HCEC 1CT (cell line): ENCODE measurements around the gene PPHLN1.
A peak's percentile ranks its signal among the peaks of the same experiment; 100 is the strongest.

ENCODE experiments used
- DNase-seq: peaks from one replicate; pipeline ENCODE4 v3.0.0-alpha.2; 2017

Gene PPHLN1

GRCh38 chr12:42325653-42326474, at the start of gene PPHLN1, which contains the start of gene ZCRB1:
TSS of gene PPHLN1 (plus strand) at chr12:42326167. CDS start at chr12:42335903, 9,736 bp downstream.
TSS of gene ZCRB1 (minus strand) at chr12:42326094. CDS start at chr12:42324102, 1,992 bp downstream.
- DNase-seq: peak; percentile 69

GRCh38 chr12:42277396-42278127, 48.4 kb upstream of the PPHLN1 start:
- no peak for DNase-seq

- DNase-seq: no peak
These were observed 47.8 kb upstream of the PPHLN1 start for GRCh38 chr12:42278128-42278510.

- DNase-seq: no peak
These were observed 44.7 kb upstream of the PPHLN1 start for GRCh38 chr12:42281278-42281677.

GRCh38 chr12:42281844-42282243, 44.1 kb upstream of the PPHLN1 start:
- no peak for DNase-seq

- no peak for DNase-seq
These were observed 43.7 kb upstream of the PPHLN1 start for GRCh38 chr12:42282294-42282693.

GRCh38 chr12:42283739-42284138, 42.2 kb upstream of the PPHLN1 start:
- no peak for DNase-seq

- no peak for DNase-seq
These were observed 41.8 kb upstream of the PPHLN1 start for GRCh38 chr12:42284157-42284556.

GRCh38 chr12:42284876-42285275, 41.1 kb upstream of the PPHLN1 start:
- peak; percentile 28 for DNase-seq

GRCh38 chr12:42285431-42285830, 40.5 kb upstream of the PPHLN1 start:
- no peak for DNase-seq

- no peak for DNase-seq
These were observed 39.2 kb upstream of the PPHLN1 start for GRCh38 chr12:42286741-42287140.

- no peak for DNase-seq
These were observed 37.4 kb upstream of the PPHLN1 start for GRCh38 chr12:42288544-42288943.

GRCh38 chr12:42291680-42292079, 34.3 kb upstream of the PPHLN1 start:
- no peak for DNase-seq

GRCh38 chr12:42296503-42297109, 29.4 kb upstream of the PPHLN1 start:
- DNase-seq: peak; percentile 3

GRCh38 chr12:42298887-42299286, 27.1 kb upstream of the PPHLN1 start:
- no peak for DNase-seq

- peak; percentile 43 for DNase-seq
These were observed 26.3 kb upstream of the PPHLN1 start for GRCh38 chr12:42299392-42300308.

- no peak for DNase-seq
These were observed 19.7 kb upstream of the PPHLN1 start for GRCh38 chr12:42306297-42306696.

GRCh38 chr12:42308390-42308789, 17.6 kb upstream of the PPHLN1 start:
- DNase-seq: no peak

- no peak for DNase-seq
These were observed 16.0 kb upstream of the PPHLN1 start for GRCh38 chr12:42309996-42310395.

GRCh38 chr12:42315108-42315507, 10.9 kb upstream of the PPHLN1 start:
- no peak for DNase-seq

GRCh38 chr12:42320796-42321195, 5.2 kb upstream of the PPHLN1 start:
- no peak for DNase-seq

- no peak for DNase-seq
These were observed 3.4 kb upstream of the PPHLN1 start for GRCh38 chr12:42322567-42322966.

- no peak for DNase-seq
These were observed 2.1 kb upstream of the PPHLN1 start for GRCh38 chr12:42323856-42324255.
